Ishikawa (cell line): ENCODE results near the gene MRPS15.

Experiments
- CEBPB ChIP-seq: IDR thresholded peaks from 2 replicates; pipeline ENCODE4 v1.6.1; 2012
- CREB1 ChIP-seq: IDR thresholded peaks from 2 replicates; pipeline ENCODE4 v1.6.1; 2012; ENCODE audit warnings: low read depth
- EGR1 ChIP-seq: IDR thresholded peaks from 2 replicates; pipeline ENCODE4 v1.6.1; 2012
- EP300 ChIP-seq: IDR thresholded peaks from 2 replicates; pipeline ENCODE4 v1.6.1; 2012; ENCODE audit warnings: borderline replicate concordance
- FOXM1 ChIP-seq: IDR thresholded peaks from 2 replicates; pipeline ENCODE4 v1.6.1; 2012; ENCODE audit warnings: low read depth, borderline replicate concordance
- MAX ChIP-seq: IDR thresholded peaks from 2 replicates; pipeline ENCODE4 v1.6.1; 2012
- NFIC ChIP-seq: IDR thresholded peaks from 2 replicates; pipeline ENCODE4 v1.6.1; 2012
- RAD21 ChIP-seq: IDR thresholded peaks from 2 replicates; pipeline ENCODE4 v1.6.1; 2012; ENCODE audit warnings: low read depth
- REST ChIP-seq: IDR thresholded peaks from 2 replicates; pipeline ENCODE4 v1.6.1; 2012; ENCODE audit warnings: low read depth, mild to moderate bottlenecking
- TAF1 ChIP-seq: IDR thresholded peaks from 2 replicates; pipeline ENCODE4 v1.6.1; 2012; ENCODE audit warnings: low read depth, mild to moderate bottlenecking
- TCF12 ChIP-seq: IDR thresholded peaks from 2 replicates; pipeline ENCODE4 v1.6.1; 2012; ENCODE audit warnings: low read depth
- TEAD4 ChIP-seq: IDR thresholded peaks from 2 replicates; pipeline ENCODE4 v1.6.1; 2012
- USF1 ChIP-seq: IDR thresholded peaks from 2 replicates; pipeline ENCODE4 v1.6.1; 2012
- YY1 ChIP-seq: IDR thresholded peaks from 2 replicates; pipeline ENCODE4 v1.6.1; 2012; ENCODE audit warnings: low read depth
- ZBTB7A ChIP-seq: IDR thresholded peaks from 2 replicates; pipeline ENCODE4 v1.6.1; 2012; ENCODE audit warnings: low read depth

The MRPS15 gene

GRCh38 chr1:36415661-36416326 is 48.4 kb downstream of the MRPS15 start:
- no peak for TF ChIP-seq CEBPB
- no peak for TF ChIP-seq ZBTB7A
- TF ChIP-seq USF1: no peak
- TF ChIP-seq MAX: no peak
- no peak for TF ChIP-seq CREB1
- TF ChIP-seq RAD21: no peak
- no peak for TF ChIP-seq YY1
- no peak for TF ChIP-seq NFIC
- TF ChIP-seq TAF1: no peak
- no peak for TF ChIP-seq TCF12
- TF ChIP-seq EP300: no peak
- TF ChIP-seq FOXM1: no peak
- TF ChIP-seq EGR1: no peak
- TF ChIP-seq TEAD4: no peak

GRCh38 chr1:36414384-36414783 is 49.8 kb downstream of the MRPS15 start:
- TF ChIP-seq USF1: no peak
- no peak for TF ChIP-seq MAX
- TF ChIP-seq FOXM1: no peak
- no peak for TF ChIP-seq YY1
- no peak for TF ChIP-seq REST
- no peak for TF ChIP-seq CEBPB
- TF ChIP-seq NFIC: no peak
- TF ChIP-seq EP300: no peak
- TF ChIP-seq EGR1: no peak
- TF ChIP-seq CREB1: no peak
- TF ChIP-seq TAF1: no peak
- TF ChIP-seq TEAD4: no peak
- TF ChIP-seq ZBTB7A: no peak
- TF ChIP-seq TCF12: no peak
- TF ChIP-seq RAD21: no peak

- TF ChIP-seq RAD21 (no peak), CREB1 (no peak), MAX (no peak), TEAD4 (no peak), CEBPB (no peak), TAF1 (no peak), USF1 (no peak; the same call in 1 of the 2 replicates), REST (no peak), EP300 (no peak), TCF12 (no peak), FOXM1 (no peak)
Observed at GRCh38 chr1:36411674-36412648, 52.2 kb downstream of the MRPS15 start.

GRCh38 chr1:36408479-36408878 is 55.7 kb downstream of the MRPS15 start:
- TF ChIP-seq FOXM1: no peak
- TF ChIP-seq EGR1: no peak
